GM12891 (cell line): ENCODE results near the gene NFKB1.

Experiments
- POLR2A ChIP-seq: IDR thresholded peaks from 2 replicates; pipeline ENCODE4 v1.6.1; 2011; ENCODE audit warnings: low read depth, low read length, control low read depth
- POLR2AphosphoS5 ChIP-seq: IDR thresholded peaks from 2 replicates; pipeline ENCODE4 v1.6.1; 2011; ENCODE audit warnings: low read depth, low read length, control low read depth
- POU2F2 ChIP-seq: IDR thresholded peaks from 2 replicates; pipeline ENCODE4 v1.6.1; 2011; ENCODE audit warnings: low read depth, mild to moderate bottlenecking, control low read depth, low read length, moderate library complexity
- SPI1 ChIP-seq: IDR thresholded peaks from 2 replicates; pipeline ENCODE4 v1.6.1; 2011; ENCODE audit warnings: low read depth, low read length, control low read depth
- TAF1 ChIP-seq: IDR thresholded peaks from 2 replicates; pipeline ENCODE4 v1.6.1; 2011; ENCODE audit warnings: low read depth, low read length, control low read depth

GRCh38 chr4:102586002-102586643 lies 85.0 kb downstream of the NFKB1 start:
- TF ChIP-seq POLR2AphosphoS5 (no peak), TAF1 (no peak), SPI1 (no peak; the same call in 1 of the 2 replicates), POLR2A (no peak), POU2F2 (no peak)
